HCT116 (cell line): Measurements from ENCODE around the gene ZBTB21. TPM values are rescaled to one million over a fixed set of nuclear protein-coding genes. Genes with fewer than 3 reads are reported as not detected.

Source experiments
- ATAC-seq: fragments of 200-7000 bp; cut with Tn5 transposase; 2 replicates; pipeline ENCODE4 v1.9.1; 2020; ENCODE audit warnings: mild to moderate bottlenecking, moderate library complexity
- BruUV-seq: library from RNA; stranded (reverse); fragments of 400-500 nt; replicated peaks from 2 replicates; lab custom pipeline; 2021; lab: Mats Ljungman, UMichigan
- CTCF ChIA-PET: fragments of 300-600 bp; sonication (Branson Sonifier 250); formaldehyde crosslinking; loops from one replicate; lab custom pipeline; 2021; ENCODE audit warnings: antibody characterized with exemption; lab: Charles Lee
- POLR2A ChIA-PET: fragments of 300-600, 350-600 bp; sonication (Branson Sonifier 250); formaldehyde crosslinking; loops from one replicate; lab custom pipeline; 2021; ENCODE audit warnings: antibody characterized with exemption; lab: Charles Lee
- RAD21 ChIA-PET, 2 experiments: fragments of 300-600 bp; sonication (Branson Sonifier 250); formaldehyde crosslinking; loops; one replicate each; lab custom pipeline; 2023; ENCODE audit warnings: low total read pairs in 2 of 2; ENCODE audit not compliant: uncharacterized antibody in 2 of 2, unreplicated experiment in 2 of 2, low non-redundant PET in 1 of 2; lab: Charles Lee
- DNase-seq: peaks from one replicate; pipeline ENCODE4 v3.0.0-alpha.2; 2010; ENCODE audit warnings: low read depth, low spot score
- H2AFZ ChIP-seq: fragments of 200-600 bp; shearing (Covaris generic), sonication (generic); 2 replicates; pipeline ENCODE4 v1.6.1; 2017; ENCODE audit warnings: low read depth, mixed run types, mixed read lengths, antibody characterized with exemption, low read length; ENCODE audit not compliant: poor library complexity, severe bottlenecking
- H3K27ac ChIP-seq: 2 replicates; pipeline ENCODE4 v1.5.1; 2012; ENCODE audit warnings: low read depth, low read length
- H3K27me3 ChIP-seq: fragments of 200-600 bp; sonication (generic); 2 replicates; pipeline ENCODE4 v1.6.1; 2016; ENCODE audit warnings: mixed run types, low read length, mixed read lengths; ENCODE audit not compliant: insufficient read depth
- H3K36me3 ChIP-seq, 2 experiments: fragments of 200-500 bp in 1 of 2; fragments of 200-600 bp in 1 of 2; sonication (Bioruptor generic) in 1 of 2; sonication (generic) in 1 of 2; 2 replicates each; pipeline versions ENCODE4 v1.5.1 to v1.6.1; 2014 to 2016; ENCODE audit warnings: low read length in 2 of 2, inconsistent platforms in 1 of 2, mixed read lengths in 1 of 2, mixed run types in 1 of 2; ENCODE audit not compliant: insufficient read depth in 2 of 2, control insufficient read depth in 1 of 2
- H3K4me1 ChIP-seq, 2 experiments: fragments of 200-600 bp in 1 of 2; sonication (generic) in 1 of 2; 2 replicates each; pipeline versions ENCODE4 v1.5.1 to v1.6.1; 2012 to 2017; ENCODE audit warnings: low read length in 2 of 2, inconsistent platforms in 1 of 2, mild to moderate bottlenecking in 1 of 2, mixed read lengths in 1 of 2, mixed run types in 1 of 2, moderate library complexity in 1 of 2; ENCODE audit not compliant: insufficient read depth in 2 of 2, control insufficient read depth in 1 of 2
- H3K4me2 ChIP-seq: fragments of 200-600 bp; sonication (generic); 2 replicates; pipeline ENCODE4 v1.6.1; 2017; ENCODE audit warnings: mixed run types, low read length, mixed read lengths
- H3K4me3 ChIP-seq, 2 experiments: fragments of 200-600 bp in 1 of 2; sonication (generic) in 1 of 2; replicated peaks in 1 of 2; 2 replicates each; pipeline ENCODE4 v1.5.1; 2011 to 2016; ENCODE audit warnings: low read length in 2 of 2, control low read depth in 1 of 2, low read depth in 1 of 2, mild to moderate bottlenecking in 1 of 2, mixed read lengths in 1 of 2, mixed run types in 1 of 2
- H3K79me2 ChIP-seq: fragments of 200-600 bp; sonication (generic); 2 replicates; pipeline ENCODE4 v1.6.1; 2017; ENCODE audit warnings: mild to moderate bottlenecking, mixed run types, low read length, moderate library complexity, mixed read lengths; ENCODE audit not compliant: insufficient read depth
- H3K9ac ChIP-seq: fragments of 200-600 bp; sonication (generic); 2 replicates; pipeline ENCODE4 v1.6.1; 2016; ENCODE audit warnings: low read length, mixed read lengths
- H3K9me2 ChIP-seq: fragments of 200-600 bp; sonication (generic), shearing (Covaris generic); 2 replicates; pipeline ENCODE4 v1.6.1; 2017; ENCODE audit warnings: mixed run types, mild to moderate bottlenecking, moderate library complexity; ENCODE audit not compliant: insufficient read depth
- H3K9me3 ChIP-seq, 2 experiments: fragments of 200-500 bp in 1 of 2; fragments of 200-600 bp in 1 of 2; sonication (Bioruptor generic) in 1 of 2; sonication (generic) in 1 of 2; 2 replicates each; pipeline ENCODE4 v1.6.1; 2014 to 2017; ENCODE audit warnings: low read length in 2 of 2, mixed read lengths in 2 of 2, inconsistent platforms in 1 of 2, low read depth in 1 of 2, mild to moderate bottlenecking in 1 of 2, mixed run types in 1 of 2, moderate library complexity in 1 of 2; ENCODE audit not compliant: control insufficient read depth in 1 of 2, insufficient read depth in 1 of 2
- H4K20me1 ChIP-seq: fragments of 200-600 bp; sonication (generic), shearing (Covaris generic); 2 replicates; pipeline ENCODE4 v1.6.1; 2017; ENCODE audit warnings: mixed run types, mild to moderate bottlenecking, moderate library complexity; ENCODE audit not compliant: insufficient read depth
- ATF3 ChIP-seq: IDR thresholded peaks from 2 replicates; pipeline ENCODE4 v1.6.1; 2012
- CEBPB ChIP-seq: IDR thresholded peaks from 2 replicates; pipeline ENCODE4 v1.6.1; 2012; ENCODE audit warnings: low read depth
- ELF1 ChIP-seq: IDR thresholded peaks from 2 replicates; pipeline ENCODE4 v1.6.1; 2012; ENCODE audit warnings: low read depth, borderline replicate concordance
- EZH2phosphoT487 ChIP-seq: fragments of 200-600 bp; IDR thresholded peaks from 2 replicates; pipeline ENCODE4 v1.6.1; 2018; ENCODE audit warnings: antibody characterized with exemption, borderline replicate concordance
- FOSL1 ChIP-seq: IDR thresholded peaks from 2 replicates; pipeline ENCODE4 v1.6.1; 2012; ENCODE audit warnings: low read depth
- JUND ChIP-seq: IDR thresholded peaks from 2 replicates; pipeline ENCODE4 v1.6.1; 2012
- MAX ChIP-seq: IDR thresholded peaks from 2 replicates; pipeline ENCODE4 v1.6.1; 2012
- POLR2A ChIP-seq: IDR thresholded peaks from 2 replicates; pipeline ENCODE4 v1.7.0; 2011; ENCODE audit warnings: borderline replicate concordance; ENCODE audit not compliant: insufficient read depth, insufficient read length; ENCODE audit errors: extremely low read depth
- SIN3A ChIP-seq: IDR thresholded peaks from 2 replicates; pipeline ENCODE4 v1.6.1; 2012; ENCODE audit warnings: low read depth
- SRF ChIP-seq: IDR thresholded peaks from 2 replicates; pipeline ENCODE4 v1.6.1; 2012; ENCODE audit warnings: low read depth
- TCF7L2 ChIP-seq: IDR thresholded peaks from 2 replicates; pipeline ENCODE4 v1.7.0; 2011; ENCODE audit warnings: borderline replicate concordance, inconsistent platforms; ENCODE audit not compliant: insufficient read depth, insufficient read length; ENCODE audit errors: extremely low read depth
- ZBTB33 ChIP-seq: IDR thresholded peaks from 2 replicates; pipeline ENCODE4 v1.6.1; 2011; ENCODE audit warnings: mild to moderate bottlenecking, low read length, moderate library complexity; ENCODE audit not compliant: insufficient replicate concordance; ENCODE audit errors: extremely low read depth
- ZFX ChIP-seq: fragments of 450-650 bp; IDR thresholded peaks from 2 replicates; pipeline ENCODE4 v1.6.1; 2017
- intact Hi-C: fragments of 100-400 bp; cut with micrococcal nuclease; formaldehyde crosslinking; loops from 2 replicates; pipeline ENCODE4 v1.10.0; 2022
- total RNA-seq: library from RNA; stranded (reverse); gene quantifications from one replicate; pipeline ENCODE4 v1.2.1, GENCODE V29; 2021; ENCODE audit not compliant: unreplicated experiment
- TF ChIP-seq, protein P1 (sequence below): IDR thresholded peaks from 2 replicates; pipeline ENCODE4 v1.6.1; 2012; ENCODE audit warnings: low read depth
- TF ChIP-seq, protein P2 (sequence below), 3 experiments: fragments of 200-600 bp in 1 of 3; sonication (generic) in 1 of 3; IDR thresholded peaks in 2 of 3; conservative IDR thresholded peaks in 1 of 3; 2 replicates each; pipeline ENCODE4 v1.5.1; 2012 to 2017; ENCODE audit warnings: low read depth in 2 of 3, low read length in 2 of 3, antibody characterized with exemption in 1 of 3, borderline replicate concordance in 1 of 3, control low read depth in 1 of 3, mild to moderate bottlenecking in 1 of 3, mixed read lengths in 1 of 3, mixed run types in 1 of 3, moderate library complexity in 1 of 3; ENCODE audit not compliant: insufficient read depth in 1 of 3

ZBTB21 gene
- total RNA-seq, 1 experiment from 2014 or later: 28.7 TPM

DNA sequence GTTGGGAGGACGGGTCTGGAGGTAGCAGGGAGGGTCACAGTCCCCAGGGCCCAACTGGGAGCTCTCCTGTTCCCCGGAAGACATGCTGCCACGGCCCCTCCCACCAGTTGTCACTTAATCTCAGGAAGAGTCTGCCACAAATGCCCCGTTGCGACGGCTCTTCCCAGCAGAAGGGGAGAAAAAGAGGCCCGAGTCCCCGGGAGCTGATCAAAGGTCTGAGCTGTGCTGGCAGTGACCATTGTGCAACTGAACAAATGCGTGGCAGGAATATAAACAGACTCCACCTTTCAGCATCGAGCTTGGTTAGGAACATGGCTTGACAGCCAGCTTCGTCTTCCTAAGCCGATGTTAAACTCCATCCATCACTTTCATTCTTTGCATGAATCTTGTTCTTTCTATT is 27.8 kb upstream of the ZBTB21 start:
- H3K9ac ChIP-seq: no peak overlapping the region

More for the DNA sequence above, 27.8 kb upstream of the ZBTB21 start:
- ChIA-PET POLR2A (no interaction called here), RAD21 (no interaction called here), CTCF (no interaction called here)
- no peaks in the 10 kb centered on the region for H3K36me3 ChIP-seq
- peaks cover 11 to 20% of the 10 kb centered on the region in 2 experiments for H3K4me1 ChIP-seq
- no peaks in the 10 kb centered on the region for H4K20me1 ChIP-seq
- H3K9me2 ChIP-seq: no peaks in the 10 kb centered on the region
- no peak overlapping the region for H3K27ac ChIP-seq
- H3K27me3 ChIP-seq: no peaks in the 10 kb centered on the region
- H3K4me2 ChIP-seq: no peak overlapping the region
- intact Hi-C loops: no loop called here
- ATAC-seq (no peak), DNase-seq (no peak)
- no TSS peak for BruUV-seq
- no peaks in the 10 kb centered on the region for H3K79me2 ChIP-seq
- H2AFZ ChIP-seq: no peak overlapping the region
- no peak overlapping the region for H3K4me3 ChIP-seq
- no peaks in the 10 kb centered on the region for H3K9me3 ChIP-seq
- TF ChIP-seq ATF3 (no peak), ZFX (no peak), FOSL1 (no peak), POLR2A (no peak), ZBTB33 (no peak), CEBPB (no peak), MAX (no peak), TCF7L2 (no peak), SIN3A (no peak), ELF1 (no peak), SRF (no peak), EZH2phosphoT487 (no peak), JUND (no peak)
- TF ChIP-seq, protein P1, sequence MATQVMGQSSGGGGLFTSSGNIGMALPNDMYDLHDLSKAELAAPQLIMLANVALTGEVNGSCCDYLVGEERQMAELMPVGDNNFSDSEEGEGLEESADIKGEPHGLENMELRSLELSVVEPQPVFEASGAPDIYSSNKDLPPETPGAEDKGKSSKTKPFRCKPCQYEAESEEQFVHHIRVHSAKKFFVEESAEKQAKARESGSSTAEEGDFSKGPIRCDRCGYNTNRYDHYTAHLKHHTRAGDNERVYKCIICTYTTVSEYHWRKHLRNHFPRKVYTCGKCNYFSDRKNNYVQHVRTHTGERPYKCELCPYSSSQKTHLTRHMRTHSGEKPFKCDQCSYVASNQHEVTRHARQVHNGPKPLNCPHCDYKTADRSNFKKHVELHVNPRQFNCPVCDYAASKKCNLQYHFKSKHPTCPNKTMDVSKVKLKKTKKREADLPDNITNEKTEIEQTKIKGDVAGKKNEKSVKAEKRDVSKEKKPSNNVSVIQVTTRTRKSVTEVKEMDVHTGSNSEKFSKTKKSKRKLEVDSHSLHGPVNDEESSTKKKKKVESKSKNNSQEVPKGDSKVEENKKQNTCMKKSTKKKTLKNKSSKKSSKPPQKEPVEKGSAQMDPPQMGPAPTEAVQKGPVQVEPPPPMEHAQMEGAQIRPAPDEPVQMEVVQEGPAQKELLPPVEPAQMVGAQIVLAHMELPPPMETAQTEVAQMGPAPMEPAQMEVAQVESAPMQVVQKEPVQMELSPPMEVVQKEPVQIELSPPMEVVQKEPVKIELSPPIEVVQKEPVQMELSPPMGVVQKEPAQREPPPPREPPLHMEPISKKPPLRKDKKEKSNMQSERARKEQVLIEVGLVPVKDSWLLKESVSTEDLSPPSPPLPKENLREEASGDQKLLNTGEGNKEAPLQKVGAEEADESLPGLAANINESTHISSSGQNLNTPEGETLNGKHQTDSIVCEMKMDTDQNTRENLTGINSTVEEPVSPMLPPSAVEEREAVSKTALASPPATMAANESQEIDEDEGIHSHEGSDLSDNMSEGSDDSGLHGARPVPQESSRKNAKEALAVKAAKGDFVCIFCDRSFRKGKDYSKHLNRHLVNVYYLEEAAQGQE: no peak
- TF ChIP-seq, protein P2, sequence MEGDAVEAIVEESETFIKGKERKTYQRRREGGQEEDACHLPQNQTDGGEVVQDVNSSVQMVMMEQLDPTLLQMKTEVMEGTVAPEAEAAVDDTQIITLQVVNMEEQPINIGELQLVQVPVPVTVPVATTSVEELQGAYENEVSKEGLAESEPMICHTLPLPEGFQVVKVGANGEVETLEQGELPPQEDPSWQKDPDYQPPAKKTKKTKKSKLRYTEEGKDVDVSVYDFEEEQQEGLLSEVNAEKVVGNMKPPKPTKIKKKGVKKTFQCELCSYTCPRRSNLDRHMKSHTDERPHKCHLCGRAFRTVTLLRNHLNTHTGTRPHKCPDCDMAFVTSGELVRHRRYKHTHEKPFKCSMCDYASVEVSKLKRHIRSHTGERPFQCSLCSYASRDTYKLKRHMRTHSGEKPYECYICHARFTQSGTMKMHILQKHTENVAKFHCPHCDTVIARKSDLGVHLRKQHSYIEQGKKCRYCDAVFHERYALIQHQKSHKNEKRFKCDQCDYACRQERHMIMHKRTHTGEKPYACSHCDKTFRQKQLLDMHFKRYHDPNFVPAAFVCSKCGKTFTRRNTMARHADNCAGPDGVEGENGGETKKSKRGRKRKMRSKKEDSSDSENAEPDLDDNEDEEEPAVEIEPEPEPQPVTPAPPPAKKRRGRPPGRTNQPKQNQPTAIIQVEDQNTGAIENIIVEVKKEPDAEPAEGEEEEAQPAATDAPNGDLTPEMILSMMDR (IDR thresholded peaks at IDR 0.05 in 2 of 3, conservative IDR thresholded peaks at IDR 0.05 in 1 of 3; ENCODE audit: borderline replicate concordance in 1 of 3, insufficient read depth in 1 of 3, low read depth in 2 of 3, low read length in 2 of 3): no peak
